H9 (cell line): ENCODE measurements around the gene BRSK2. TPM values are rescaled to one million over a fixed set of nuclear protein-coding genes. Genes with fewer than 3 reads are reported as not detected.

ENCODE experiments used
- DNase-seq: peaks from one replicate; pipeline ENCODE4 v3.0.0-alpha.2; 2017
- H2AFZ ChIP-seq: one replicate; pipeline ENCODE4 v1.6.1; 2013; ENCODE audit warnings: mild to moderate bottlenecking, low read length, control low read depth, moderate library complexity
- H2AK5ac ChIP-seq: 2 replicates; pipeline ENCODE4 v1.6.1; 2013; ENCODE audit warnings: low read length, control low read depth, mixed read lengths; ENCODE audit not compliant: insufficient read length
- H2BK120ac ChIP-seq: one replicate; pipeline ENCODE4 v1.6.1; 2013; ENCODE audit warnings: low read depth, mild to moderate bottlenecking, low read length, control low read depth, inconsistent platforms; ENCODE audit not compliant: poor library complexity, severe bottlenecking
- H2BK12ac ChIP-seq: 2 replicates; pipeline ENCODE4 v1.6.1; 2013; ENCODE audit warnings: low read length, control low read depth, mixed read lengths, low read depth; ENCODE audit not compliant: insufficient read length
- H2BK15ac ChIP-seq: 2 replicates; pipeline ENCODE4 v1.6.1; 2013; ENCODE audit warnings: low read depth, low read length, control low read depth
- H2BK20ac ChIP-seq: one replicate; pipeline ENCODE4 v1.6.1; 2013; ENCODE audit warnings: low read depth, mild to moderate bottlenecking, low read length, control low read depth, inconsistent platforms; ENCODE audit not compliant: poor library complexity, severe bottlenecking
- H2BK5ac ChIP-seq: 2 replicates; pipeline ENCODE4 v1.6.1; 2013; ENCODE audit warnings: low read length, control low read depth, mixed read lengths; ENCODE audit not compliant: insufficient read length
- H3K14ac ChIP-seq: 2 replicates; pipeline ENCODE4 v1.6.1; 2013; ENCODE audit warnings: low read length, control low read depth; ENCODE audit not compliant: insufficient read depth
- H3K18ac ChIP-seq: 2 replicates; pipeline ENCODE4 v1.6.1; 2013; ENCODE audit warnings: low read depth, mild to moderate bottlenecking, mixed read lengths, low read length, control low read depth; ENCODE audit not compliant: insufficient read length
- H3K23ac ChIP-seq: 2 replicates; pipeline ENCODE4 v1.6.1; 2013; ENCODE audit warnings: low read length, control low read depth, mixed read lengths, low read depth; ENCODE audit not compliant: insufficient read length
- H3K23me2 ChIP-seq: 2 replicates; pipeline ENCODE4 v1.6.1; 2013; ENCODE audit warnings: low read depth, mild to moderate bottlenecking, mixed read lengths, low read length, control low read depth; ENCODE audit not compliant: insufficient read length, poor library complexity, severe bottlenecking
- H3K27ac ChIP-seq: 2 replicates; pipeline ENCODE4 v1.5.1; 2013; ENCODE audit warnings: low read length, control low read depth, mixed read lengths, low read depth; ENCODE audit not compliant: insufficient read length
- H3K27me3 ChIP-seq: 2 replicates; pipeline ENCODE4 v1.6.1; 2013; ENCODE audit warnings: low read length, control low read depth, inconsistent platforms; ENCODE audit not compliant: insufficient read depth
- H3K4ac ChIP-seq: 2 replicates; pipeline ENCODE4 v1.6.1; 2013; ENCODE audit warnings: low read depth, mild to moderate bottlenecking, control low read depth, inconsistent platforms, low read length, moderate library complexity
- H3K4me1 ChIP-seq: 2 replicates; pipeline ENCODE4 v1.6.1; 2013; ENCODE audit warnings: low read length, control low read depth, inconsistent platforms; ENCODE audit not compliant: insufficient read depth
- H3K4me2 ChIP-seq: 2 replicates; pipeline ENCODE4 v1.6.1; 2013; ENCODE audit warnings: low read length, control low read depth, mixed read lengths; ENCODE audit not compliant: insufficient read length, insufficient read depth
- H3K56ac ChIP-seq: 2 replicates; pipeline ENCODE4 v1.6.1; 2013; ENCODE audit warnings: low read depth, mild to moderate bottlenecking, mixed read lengths, low read length, control low read depth; ENCODE audit not compliant: insufficient read length
- H3K79me1 ChIP-seq: 2 replicates; pipeline ENCODE4 v1.6.1; 2013; ENCODE audit warnings: low read depth, mild to moderate bottlenecking, moderate library complexity, low read length, control low read depth, inconsistent platforms; ENCODE audit not compliant: insufficient read depth, poor library complexity, severe bottlenecking
- H3K79me2 ChIP-seq: 2 replicates; pipeline ENCODE4 v1.6.1; 2013; ENCODE audit warnings: low read length, control low read depth, inconsistent platforms; ENCODE audit not compliant: insufficient read depth
- H3K9ac ChIP-seq: 2 replicates; pipeline ENCODE4 v1.6.1; 2013; ENCODE audit warnings: low read length, control low read depth, mixed read lengths; ENCODE audit not compliant: insufficient read length; ENCODE audit errors: extremely low read depth
- H3K9me3 ChIP-seq: one replicate; pipeline ENCODE4 v1.6.1; 2013; ENCODE audit warnings: low read depth, low read length, inconsistent platforms; ENCODE audit not compliant: control insufficient read depth
- H3T11ph ChIP-seq: one replicate; pipeline ENCODE4 v1.6.1; 2013; ENCODE audit warnings: mild to moderate bottlenecking, low read length, control low read depth, inconsistent platforms
- H4K20me1 ChIP-seq: one replicate; pipeline ENCODE4 v1.6.1; 2013; ENCODE audit not compliant: control insufficient read depth, insufficient read length, insufficient read depth
- H4K5ac ChIP-seq: 2 replicates; pipeline ENCODE4 v1.6.1; 2013; ENCODE audit warnings: low read depth, mild to moderate bottlenecking, mixed read lengths, low read length, control low read depth; ENCODE audit not compliant: insufficient read length
- H4K8ac ChIP-seq: replicated peaks from 2 replicates; pipeline ENCODE4 v1.6.1; 2013; ENCODE audit warnings: low read length, control low read depth, mixed read lengths, low read depth; ENCODE audit not compliant: insufficient read length
- H4K91ac ChIP-seq: 2 replicates; pipeline ENCODE4 v1.6.1; 2013; ENCODE audit warnings: low read depth, mild to moderate bottlenecking, moderate library complexity, mixed read lengths, low read length, control low read depth; ENCODE audit not compliant: insufficient read length
- H3K27ac Mint-ChIP-seq, 3 experiments: 2 replicates in 2 of 3; 3 replicates in 1 of 3; pipeline ENCODE4 v1.8.0; 2020 to 2021; ENCODE audit warnings: mixed read lengths in 3 of 3, mild to moderate bottlenecking in 1 of 3, moderate library complexity in 1 of 3
- H3K27me3 Mint-ChIP-seq: 2 replicates; pipeline ENCODE4 v1.8.0; 2021; ENCODE audit warnings: low read depth, mild to moderate bottlenecking, moderate library complexity, mixed read lengths
- H3K36me3 Mint-ChIP-seq, 3 experiments: 2 replicates in 2 of 3; 3 replicates in 1 of 3; pipeline ENCODE4 v1.8.0; 2020 to 2021; ENCODE audit warnings: low read depth in 3 of 3, mixed read lengths in 3 of 3; ENCODE audit not compliant: insufficient read depth in 1 of 3
- H3K4me1 Mint-ChIP-seq, 2 experiments: 2 replicates each; pipeline ENCODE4 v1.8.0; 2020; ENCODE audit warnings: mixed read lengths in 2 of 2
- H3K4me3 Mint-ChIP-seq, 2 experiments: 2 replicates in 1 of 2; 3 replicates in 1 of 2; pipeline ENCODE4 v1.8.0; 2020 to 2021; ENCODE audit warnings: mild to moderate bottlenecking in 2 of 2, mixed read lengths in 2 of 2, moderate library complexity in 1 of 2
- H3K9me3 Mint-ChIP-seq, 2 experiments: 2 replicates in 1 of 2; 3 replicates in 1 of 2; pipeline ENCODE4 v1.8.0; 2020; ENCODE audit warnings: mild to moderate bottlenecking in 2 of 2, mixed read lengths in 2 of 2, moderate library complexity in 1 of 2
- WGBS: extraction: QIAGEN DNeasy Blood & Tissue Kit; methylation state at CpG from one replicate; pipeline ENCODE4 v1.1.7; 2013; ENCODE audit warnings: missing lambda C conversion rate, low lambda C conversion rate, mixed read lengths; ENCODE audit not compliant: insufficient read length; ENCODE audit errors: extremely low coverage; 5-methylcytosine and 5-hydroxymethylcytosine counted together
- total RNA-seq: library from RNA; stranded (reverse); gene quantifications from 2 replicates; pipeline ENCODE4 v1.2.1, GENCODE V29; 2021
- TF ChIP-seq, protein P1 (sequence below): fragments of 200-600 bp; sonication (generic); conservative IDR thresholded peaks from 3 replicates; pipeline ENCODE4 v1.8.0; 2021; ENCODE audit warnings: antibody characterized with exemption, mild to moderate bottlenecking

The BRSK2 gene
- total RNA-seq, 1 experiment from 2014 or later: 28.4 TPM

DNA sequence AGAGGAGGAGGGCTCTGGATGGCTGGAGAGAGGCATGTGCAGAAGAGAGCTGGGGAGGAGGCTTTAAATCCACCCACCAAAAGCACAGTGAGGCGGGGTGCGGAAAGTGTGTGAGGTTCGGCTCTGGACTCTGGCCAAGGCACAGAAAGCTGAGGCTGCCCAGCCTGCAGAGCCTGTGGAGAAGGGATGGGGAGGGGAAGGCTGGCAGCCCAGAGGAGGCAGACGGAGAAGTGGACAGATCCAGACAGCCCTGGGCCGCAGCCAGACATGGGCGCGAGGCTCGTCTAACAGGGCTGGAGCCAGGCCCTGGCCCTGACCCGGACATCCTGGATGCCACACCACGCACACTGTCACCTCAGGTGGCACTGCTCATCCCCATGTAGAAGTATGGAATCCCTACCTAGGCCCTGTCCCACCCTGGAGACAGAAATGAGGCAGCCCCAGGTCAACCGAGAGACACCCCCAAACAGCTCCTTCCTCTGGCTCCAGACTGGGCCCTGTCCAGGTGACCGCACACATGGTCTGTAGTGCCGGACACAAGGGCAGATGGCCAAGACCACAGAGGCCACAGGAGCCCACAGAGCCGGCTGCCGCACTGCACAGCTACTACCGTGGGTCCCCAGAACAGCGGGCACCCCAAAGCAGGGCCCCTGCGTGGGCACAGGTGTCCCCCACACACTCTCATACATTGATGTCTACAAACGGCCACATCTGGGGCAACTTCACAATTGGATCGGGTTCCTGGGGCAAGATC, 113.4 kb downstream of the BRSK2 start:
- Histone ChIP-seq H2BK12ac (no peak overlapping the region), H3K9ac (no peak overlapping the region), H3T11ph (no peak overlapping the region), H2BK5ac (no peak overlapping the region), H2AK5ac (no peak overlapping the region), H3K23me2 (no peaks in the 10 kb centered on the region), H3K14ac (no peak overlapping the region; the same call in 1 of the 2 replicates), H3K18ac (no peak overlapping the region), H2BK20ac (no peak overlapping the region), H3K79me1 (peaks cover 3% of the 10 kb centered on the region), H3K4ac (no peak overlapping the region), H3K23ac (no peak overlapping the region), H4K8ac (no peak overlapping the region), H3K27me3 (no peaks in the 10 kb centered on the region), H4K91ac (no peak overlapping the region), H3K27ac (no peak overlapping the region), H4K5ac (no peak overlapping the region), H4K20me1 (peaks cover 2% of the 10 kb centered on the region), H3K4me1 (peaks cover 2% of the 10 kb centered on the region; the same call in 1 of the 2 replicates), H3K9me3 (no peaks in the 10 kb centered on the region), H2AFZ (no peak overlapping the region), H3K56ac (no peak overlapping the region), H3K4me2 (no peak overlapping the region), H2BK15ac (no peak overlapping the region), H3K79me2 (no peaks in the 10 kb centered on the region; the same call in 1 of the 2 replicates), H2BK120ac (no peak overlapping the region)
- WGBS: no CpG with 5 or more reads among the region's 20 CpGs
- TF ChIP-seq, protein P1, sequence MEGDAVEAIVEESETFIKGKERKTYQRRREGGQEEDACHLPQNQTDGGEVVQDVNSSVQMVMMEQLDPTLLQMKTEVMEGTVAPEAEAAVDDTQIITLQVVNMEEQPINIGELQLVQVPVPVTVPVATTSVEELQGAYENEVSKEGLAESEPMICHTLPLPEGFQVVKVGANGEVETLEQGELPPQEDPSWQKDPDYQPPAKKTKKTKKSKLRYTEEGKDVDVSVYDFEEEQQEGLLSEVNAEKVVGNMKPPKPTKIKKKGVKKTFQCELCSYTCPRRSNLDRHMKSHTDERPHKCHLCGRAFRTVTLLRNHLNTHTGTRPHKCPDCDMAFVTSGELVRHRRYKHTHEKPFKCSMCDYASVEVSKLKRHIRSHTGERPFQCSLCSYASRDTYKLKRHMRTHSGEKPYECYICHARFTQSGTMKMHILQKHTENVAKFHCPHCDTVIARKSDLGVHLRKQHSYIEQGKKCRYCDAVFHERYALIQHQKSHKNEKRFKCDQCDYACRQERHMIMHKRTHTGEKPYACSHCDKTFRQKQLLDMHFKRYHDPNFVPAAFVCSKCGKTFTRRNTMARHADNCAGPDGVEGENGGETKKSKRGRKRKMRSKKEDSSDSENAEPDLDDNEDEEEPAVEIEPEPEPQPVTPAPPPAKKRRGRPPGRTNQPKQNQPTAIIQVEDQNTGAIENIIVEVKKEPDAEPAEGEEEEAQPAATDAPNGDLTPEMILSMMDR: no peak
- DNase-seq: no peak
- Mint-ChIP-seq H3K27me3 (no peaks in the 10 kb centered on the region; the same call in none of the 2 replicates), H3K4me1 (peaks cover 7 to 29% of the 10 kb centered on the region in 2 experiments), H3K27ac (peak overlapping the region in 2 of 3 experiments; percentile 19 to 76; a peak in 3 of 7 replicates), H3K9me3 (peaks cover 4% of the 10 kb centered on the region in 2 experiments; a peak in 3 of 5 replicates), H3K36me3 (peaks cover 0 to 5% (median 3%) of the 10 kb centered on the region in 3 experiments; a peak in 6 of 7 replicates), H3K4me3 (no peak overlapping the region)
